Hematopoietic multipotent progenitor cell treated with erythropoietin and hydrocortisone succinate and interleukin-3 and kit ligand, for 6 days (in vitro differentiated cells): ENCODE data around the gene H2BK1.

ENCODE experiments used
- DNase-seq: peaks from one replicate; pipeline ENCODE4 v3.0.0-alpha.2; 2015

Gene H2BK1

GRCh38 chr7:151198945-151199848, 11.1 kb downstream of the H2BK1 start:
- no peak for DNase-seq

- no peak for DNase-seq
Measured at GRCh38 chr7:151197932-151198331, 12.4 kb downstream of the H2BK1 start.

DNA sequence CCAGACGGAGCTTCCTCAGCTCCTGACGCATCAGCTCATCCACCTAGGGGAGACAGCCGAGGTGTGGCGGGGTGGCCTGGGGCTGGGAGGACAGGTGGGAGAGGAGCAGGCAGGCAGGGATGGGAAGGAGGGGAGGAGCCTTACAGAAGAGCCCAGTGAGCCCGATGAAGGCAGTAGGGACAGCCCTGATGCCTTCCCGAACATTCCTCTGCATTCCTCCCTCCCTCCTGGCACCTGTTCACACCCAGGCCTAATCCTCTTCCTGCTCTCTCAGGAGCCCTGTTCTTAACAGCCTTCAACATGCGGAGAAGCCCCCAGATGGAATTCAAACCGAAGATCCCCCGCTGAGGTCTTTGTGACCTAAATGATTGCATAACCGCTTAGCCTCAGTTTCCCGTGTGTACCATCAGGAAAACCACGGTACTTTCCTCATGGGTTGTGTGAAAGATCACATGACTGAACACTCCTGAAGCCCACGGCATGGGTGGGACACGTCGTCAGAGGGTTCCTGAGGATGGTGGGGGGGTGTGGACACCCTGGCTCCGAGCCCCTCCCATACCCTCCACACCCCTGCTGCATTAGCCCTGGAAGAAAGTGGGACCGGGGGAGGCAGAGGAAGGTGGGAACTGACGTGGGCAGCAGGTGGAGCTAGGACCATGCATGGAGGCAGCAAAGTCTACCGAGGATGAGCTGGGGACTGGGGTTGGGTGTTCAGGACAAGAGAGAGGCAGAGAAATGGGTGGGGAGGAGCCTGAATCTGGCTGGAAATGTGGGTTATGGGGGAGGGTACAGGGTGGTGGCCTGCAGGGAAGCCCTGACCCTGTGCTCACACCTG, 14.5 kb downstream of the H2BK1 start:
- no peak for DNase-seq

- no peak for DNase-seq
Measured at GRCh38 chr7:151194188-151194587, 16.1 kb downstream of the H2BK1 start.

- DNase-seq = no peak
Measured at GRCh38 chr7:151193203-151193978, 16.9 kb downstream of the H2BK1 start.

- DNase-seq = no peak
Measured at GRCh38 chr7:151192002-151192539, 18.2 kb downstream of the H2BK1 start.

DNA sequence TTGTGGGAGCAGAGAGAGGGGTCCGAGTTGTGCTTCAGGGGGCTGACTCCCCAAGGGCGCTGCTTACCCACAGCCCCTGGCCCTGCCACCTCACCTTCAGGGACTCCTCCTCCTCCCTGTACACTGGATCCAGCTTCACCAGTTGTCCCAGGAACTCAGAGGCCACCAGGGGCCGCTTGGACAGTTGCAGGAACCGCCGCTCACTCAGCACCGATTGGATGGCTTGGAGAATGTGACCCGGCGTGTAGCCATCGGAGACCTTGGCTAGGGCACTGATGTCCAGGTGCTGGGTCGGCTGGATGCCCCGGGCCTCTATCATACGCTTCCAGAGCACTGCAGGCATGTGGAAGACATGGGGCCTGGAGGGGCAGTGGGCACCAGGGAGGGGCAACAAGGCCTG, 18.7 kb downstream of the H2BK1 start:
- DNase-seq = no peak

- no peak for DNase-seq
Measured at GRCh38 chr7:151189038-151189437, 21.2 kb downstream of the H2BK1 start.

- no peak for DNase-seq
Measured at GRCh38 chr7:151188252-151188542, 22.1 kb downstream of the H2BK1 start.

DNA sequence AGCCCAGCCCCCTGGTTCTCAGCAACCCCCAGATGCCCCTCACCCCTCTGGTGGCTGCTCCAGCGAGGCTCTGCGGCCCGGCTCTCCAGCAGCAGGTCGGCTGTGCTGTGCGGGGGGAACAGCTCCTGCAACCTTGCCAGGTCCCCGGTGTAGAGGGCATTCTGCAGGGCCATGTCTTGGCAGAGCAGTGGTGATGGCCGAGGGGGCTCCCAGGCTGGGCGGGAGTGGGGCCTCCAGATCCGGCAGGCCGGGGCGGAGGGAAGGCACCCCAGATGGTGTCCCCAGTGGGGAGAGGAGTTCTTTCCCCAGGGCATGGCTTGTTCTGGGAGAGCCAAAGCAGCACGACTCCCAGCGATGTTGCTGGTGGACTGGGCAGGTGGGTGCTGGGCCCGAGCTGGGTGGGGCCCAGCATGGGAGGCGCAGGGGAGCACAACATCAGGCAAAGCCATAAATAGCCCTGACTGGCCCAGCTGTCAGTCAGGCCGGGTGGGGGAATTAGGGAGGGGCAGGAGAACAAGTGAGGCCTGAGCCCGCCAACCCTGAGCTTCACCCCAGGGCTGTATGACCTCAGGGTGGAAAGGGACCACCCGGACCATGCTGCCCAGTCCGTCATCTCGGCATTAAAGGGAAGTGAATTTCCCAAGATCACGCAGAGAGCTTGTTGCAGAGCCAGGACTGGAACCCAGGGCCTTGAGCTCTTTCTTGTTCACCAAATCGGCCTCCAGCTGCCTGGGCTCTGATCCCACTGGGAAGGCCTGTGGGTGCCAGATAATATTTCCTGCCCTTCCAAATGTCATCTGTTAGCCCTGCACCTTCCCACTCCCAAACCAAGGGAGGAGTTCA, 22.7 kb downstream of the H2BK1 start:
- no peak for DNase-seq

DNA sequence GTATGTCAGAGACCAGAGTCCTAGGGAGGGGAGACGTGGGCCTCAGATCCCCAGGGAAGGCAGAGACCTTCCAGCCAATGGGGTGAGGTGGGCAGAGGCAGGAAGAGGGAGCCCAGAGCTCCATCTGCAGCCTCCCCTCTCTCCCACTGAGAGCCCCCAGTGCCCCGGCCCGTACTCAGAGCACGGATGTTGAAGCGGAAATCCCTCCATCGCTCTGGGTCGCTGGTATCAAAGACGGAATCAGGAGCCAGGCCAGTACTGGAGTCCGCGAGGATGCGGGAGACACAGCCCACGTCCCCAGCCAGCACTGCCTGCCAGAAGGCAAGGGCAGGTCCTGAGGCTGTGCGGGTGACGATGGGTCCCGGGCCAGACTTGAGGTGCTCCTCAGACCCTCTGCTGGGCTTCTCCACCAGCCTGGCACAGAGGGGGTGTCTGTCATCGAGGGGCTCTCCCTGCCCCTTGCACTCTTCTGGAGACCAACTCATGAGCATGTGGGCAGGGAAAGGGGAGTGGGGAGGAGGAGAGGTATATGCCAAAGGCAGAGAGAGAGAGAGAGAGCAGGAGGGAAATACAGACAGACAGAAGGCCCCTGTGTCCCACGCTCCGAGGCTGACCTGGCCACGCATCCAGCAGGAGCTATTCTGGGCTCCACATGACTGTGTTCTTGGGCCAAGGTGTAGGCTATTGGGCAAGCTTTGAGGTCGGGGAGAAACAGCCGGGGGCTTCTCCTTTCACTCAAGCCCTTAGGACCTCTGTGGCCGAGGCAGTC, 23.5 kb downstream of the H2BK1 start, which contains the start of gene ASB10:
Gene ASB10, minus strand, starts transcription at position 611 of the 769 bp plus-strand sequence. Its CDS starts 120 bp downstream, at position 491.
- no peak for DNase-seq

GRCh38 chr7:151185762-151186639, 24.3 kb downstream of the H2BK1 start:
- no peak for DNase-seq

DNA sequence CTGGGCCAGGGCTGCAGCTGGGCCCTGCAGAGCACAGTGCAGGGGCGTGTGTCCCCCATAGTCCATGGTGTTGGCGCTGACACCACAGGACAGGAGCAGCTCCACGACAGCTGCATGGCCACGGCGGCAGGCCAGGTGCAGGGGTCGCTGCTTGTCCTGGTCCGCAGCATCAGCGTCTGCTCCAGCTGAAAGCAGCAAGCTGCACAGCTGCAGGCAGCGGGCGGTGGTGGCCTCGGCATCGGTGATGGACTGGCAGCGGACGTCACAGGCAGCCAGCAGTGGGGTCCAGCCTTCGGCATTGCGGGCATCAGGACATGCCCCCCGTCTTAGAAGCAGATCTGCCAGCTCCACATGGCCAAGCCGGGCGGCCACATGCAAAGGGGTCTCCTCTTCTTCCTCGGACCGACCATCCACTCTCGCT, 29.3 kb downstream of the H2BK1 start:
- no peak for DNase-seq

- no peak for DNase-seq
Measured at GRCh38 chr7:151179946-151180345, 30.3 kb downstream of the H2BK1 start.

DNA sequence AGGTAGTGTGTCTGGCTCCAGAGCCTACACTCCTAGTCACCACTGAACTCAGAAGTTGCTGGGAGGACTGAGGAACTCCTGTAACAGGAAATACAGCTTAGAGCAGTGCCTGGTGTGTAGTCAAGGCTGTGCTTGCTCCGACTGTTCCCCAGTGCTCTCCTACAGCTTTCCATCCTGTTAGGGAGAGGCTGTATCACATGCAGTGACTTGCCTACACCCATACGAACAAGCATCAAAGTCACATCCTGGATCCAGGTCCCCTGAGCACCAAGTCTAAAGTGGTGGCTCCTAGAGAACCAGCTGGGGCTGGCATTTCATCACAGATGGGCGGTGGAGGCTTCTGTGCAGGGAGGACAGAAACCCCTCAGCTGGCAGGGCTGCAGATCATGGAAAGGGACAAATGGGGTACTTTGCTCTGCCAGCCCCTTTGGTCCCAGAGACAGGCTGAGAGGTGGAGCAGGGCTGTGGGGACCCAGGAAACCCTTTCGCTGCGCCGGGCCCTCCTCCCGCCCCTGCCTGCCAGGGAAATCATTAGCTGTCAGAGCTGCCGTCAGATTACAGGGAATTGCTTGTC, 30.9 kb downstream of the H2BK1 start:
- DNase-seq = no peak

DNA sequence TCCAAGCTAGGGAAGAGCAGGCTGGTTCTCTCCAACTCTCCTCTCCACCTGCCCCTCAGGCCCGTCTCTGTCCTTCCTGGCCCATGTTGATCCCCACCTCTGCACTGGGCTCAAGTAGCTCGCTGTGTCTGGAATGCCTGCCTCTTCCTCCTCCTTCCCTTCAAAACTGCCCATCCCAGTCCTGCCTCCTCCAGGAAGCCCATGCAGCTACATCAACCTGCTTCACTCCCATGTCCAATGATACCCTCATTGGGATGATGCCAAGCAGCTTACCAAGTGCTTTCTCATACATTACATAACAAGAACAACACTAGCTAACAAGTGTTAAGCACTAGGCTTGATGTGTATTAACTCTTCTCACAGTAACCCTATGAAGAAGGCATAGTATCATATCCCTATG, 31.5 kb downstream of the H2BK1 start:
- DNase-seq = no peak

GRCh38 chr7:151178236-151178635, 32.1 kb downstream of the H2BK1 start:
- no peak for DNase-seq

DNA sequence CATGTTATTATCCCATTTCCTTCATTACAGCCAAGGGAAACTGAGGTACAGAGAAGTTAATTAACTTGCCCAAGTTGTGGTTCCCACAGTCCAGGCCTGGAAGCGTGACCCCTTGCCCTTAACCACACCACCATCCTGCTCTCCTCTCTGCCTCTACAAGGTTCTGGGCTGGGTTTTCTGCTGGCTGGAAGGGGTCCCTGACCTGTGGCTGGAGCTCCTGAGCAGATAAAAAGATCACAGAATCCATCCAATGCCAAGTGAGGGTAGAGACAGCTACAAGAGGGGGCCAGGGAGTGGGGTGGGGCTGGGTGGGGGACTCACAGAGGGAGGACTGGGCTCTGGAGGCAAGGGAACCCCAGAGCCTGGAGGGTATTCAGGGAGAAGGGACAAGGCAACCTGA, 33.0 kb downstream of the H2BK1 start:
- DNase-seq = no peak

DNA sequence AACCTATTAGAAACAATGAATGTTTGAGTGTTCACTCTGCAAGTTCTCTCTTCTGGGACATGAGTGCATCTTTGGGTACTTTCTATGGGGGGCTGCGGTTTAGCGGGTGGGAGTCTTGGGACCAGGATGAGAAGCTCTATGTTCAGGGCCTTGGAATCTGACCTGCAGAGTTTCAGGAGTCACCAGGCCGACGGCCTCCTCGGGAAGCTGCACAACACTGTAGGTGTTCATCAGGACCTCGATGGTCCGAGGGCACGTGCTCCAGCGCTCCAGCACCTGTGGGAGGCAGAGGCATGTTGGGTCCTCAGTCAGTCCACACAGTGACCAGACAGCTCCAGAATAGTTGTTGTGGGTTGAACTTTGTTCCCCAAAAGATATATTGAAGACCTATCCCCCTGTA, 33.9 kb downstream of the H2BK1 start:
- no peak for DNase-seq
